ENCODE data around the gene SPTB.

The SPTB gene

DNA sequence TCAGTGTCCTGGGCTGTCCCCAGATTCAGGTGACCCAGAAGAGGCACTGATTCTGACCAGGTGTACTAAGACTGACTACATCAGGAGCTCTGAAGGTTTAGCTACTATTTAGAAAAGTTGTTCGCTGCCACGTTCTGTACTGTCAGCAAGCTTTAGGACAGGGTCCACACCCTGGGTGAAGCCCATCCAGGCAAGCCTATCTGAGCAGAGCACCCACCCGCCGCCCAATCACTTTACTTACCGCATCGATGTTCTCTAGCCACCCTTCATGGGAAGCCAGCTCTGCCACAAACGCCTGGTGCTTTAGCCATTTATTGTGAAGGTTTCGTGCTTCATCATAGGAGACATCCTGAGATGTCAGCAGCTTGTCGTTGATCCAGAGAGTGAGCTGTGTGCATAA, 95.7 kb downstream of the SPTB start:
- no peak for DNase-seq

DNA sequence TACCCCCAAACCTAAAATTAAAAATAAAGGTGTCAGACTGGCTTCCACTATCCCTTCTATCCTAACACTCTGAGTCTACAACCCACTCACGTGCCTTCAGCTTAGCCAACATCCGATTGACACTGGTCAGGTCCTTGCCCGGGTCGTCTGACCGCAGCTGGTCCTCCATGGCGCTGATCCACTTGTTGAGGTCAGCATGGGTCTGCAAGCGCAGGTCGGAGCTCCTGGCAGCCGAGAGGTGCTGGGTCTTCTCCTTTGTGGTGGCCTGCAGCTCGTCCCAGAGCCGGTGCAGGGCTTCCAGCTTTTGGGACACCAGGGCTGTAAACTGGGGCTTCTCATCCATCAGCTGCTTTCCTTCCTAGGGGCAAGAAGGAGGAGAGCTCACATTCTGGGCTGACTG, 97.5 kb downstream of the SPTB start:
- DNase-seq = no peak

DNA sequence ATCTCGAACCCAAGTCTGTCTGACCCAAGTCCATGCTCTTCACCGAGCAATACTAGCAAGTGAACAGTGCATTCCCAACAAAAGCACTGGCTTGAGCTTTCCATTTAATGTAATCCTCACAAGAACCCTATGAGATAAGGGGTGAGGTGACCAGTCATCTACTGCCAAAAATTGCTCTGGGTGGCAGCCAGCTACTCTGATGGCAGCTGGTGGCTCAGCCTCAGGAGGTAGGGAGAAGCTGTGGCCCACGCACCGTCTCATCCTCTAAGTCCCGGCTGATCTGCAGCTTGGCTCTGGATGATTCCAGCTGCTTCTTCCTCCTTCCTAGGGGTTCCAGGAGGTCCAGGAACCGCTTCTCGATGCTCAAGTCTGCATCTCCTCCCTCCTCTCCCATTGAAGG, 100.2 kb downstream of the SPTB start:
- no peak for DNase-seq

DNA sequence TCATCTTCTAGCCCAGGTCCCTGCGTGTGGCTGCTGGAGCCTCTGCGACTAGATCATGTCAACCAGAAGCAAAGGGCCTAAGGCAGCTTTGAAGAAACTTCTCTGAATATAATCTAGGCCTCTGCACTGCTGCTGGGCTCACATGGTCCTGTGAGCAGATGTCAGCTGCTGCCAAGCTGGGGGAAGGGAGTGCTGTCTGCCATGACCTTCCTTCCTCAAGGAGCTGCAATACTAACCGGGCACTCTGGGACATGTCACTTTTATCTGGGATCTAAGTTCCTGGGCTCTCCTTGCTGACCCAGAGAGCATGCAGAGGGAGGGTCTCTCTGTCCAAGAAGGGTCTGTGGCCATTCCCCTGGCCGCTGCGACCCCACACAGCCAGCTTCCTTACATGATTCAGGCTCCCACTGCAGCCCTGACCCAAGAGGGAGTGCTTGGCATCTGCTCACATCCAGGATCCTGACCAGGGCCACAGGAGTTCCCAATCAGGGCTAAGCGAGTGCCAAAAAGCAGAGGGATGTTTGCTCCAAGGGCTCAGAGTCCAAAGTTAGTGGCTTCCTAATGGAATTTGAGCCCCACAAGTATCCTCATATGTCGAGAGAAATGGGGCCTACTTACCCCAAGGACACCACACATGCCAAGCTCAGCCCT, 101.5 kb downstream of the SPTB start:
- no peak for DNase-seq

DNA sequence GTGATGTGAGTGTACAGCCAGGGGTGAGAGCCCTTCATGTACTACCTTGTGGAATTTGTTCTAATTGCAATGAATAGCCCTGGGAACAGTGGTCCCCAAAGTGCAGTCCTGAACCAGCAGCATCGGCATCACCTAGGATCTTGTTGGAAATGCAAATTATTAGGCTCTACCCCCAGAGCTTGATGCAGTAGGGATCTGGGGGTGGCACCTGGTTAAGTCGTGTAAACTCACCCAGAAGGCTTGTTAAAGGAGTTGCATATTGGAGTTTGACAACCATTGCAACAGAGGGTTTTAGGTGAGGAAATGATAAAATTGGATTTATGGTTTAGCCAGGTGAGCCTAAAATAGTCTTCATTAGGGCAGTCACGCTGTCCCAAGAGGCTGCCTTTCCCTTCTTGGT, 102.2 kb downstream of the SPTB start:
- no peak for DNase-seq

DNA sequence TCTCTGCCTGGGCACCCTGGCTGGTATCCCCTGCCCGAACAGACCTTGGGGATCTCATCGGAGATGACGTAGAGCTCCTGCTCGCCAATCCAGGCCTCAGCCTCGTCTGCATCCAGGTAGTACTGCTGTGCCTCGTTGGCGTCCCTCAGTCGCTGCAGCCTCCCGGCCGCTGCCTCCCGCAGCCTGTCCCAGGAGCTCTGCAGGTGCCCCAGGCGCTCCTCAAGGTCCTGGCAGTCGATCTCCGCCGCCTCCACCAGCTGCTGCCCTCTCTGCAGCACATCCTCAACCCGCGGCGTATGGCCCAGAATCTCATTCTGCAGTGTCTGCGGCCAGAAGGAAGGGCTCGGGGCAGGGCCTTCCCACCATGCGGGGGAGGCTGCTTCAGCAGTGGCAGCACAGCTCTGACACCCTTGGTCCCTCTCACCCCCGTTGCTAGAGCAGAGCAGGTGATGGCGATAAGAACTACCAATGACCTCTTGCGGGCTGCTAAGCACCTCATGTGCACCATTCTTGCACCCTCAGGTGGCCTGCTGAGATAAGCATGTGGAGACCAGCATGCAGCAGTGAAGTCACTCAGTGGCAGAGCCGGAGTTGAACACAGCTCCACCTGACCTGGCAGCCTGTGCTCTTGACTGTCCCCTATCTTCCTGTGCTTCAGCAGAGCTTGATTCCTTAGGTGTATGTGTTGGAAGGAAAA, 104.5 kb downstream of the SPTB start:
- DNase-seq = no peak

DNA sequence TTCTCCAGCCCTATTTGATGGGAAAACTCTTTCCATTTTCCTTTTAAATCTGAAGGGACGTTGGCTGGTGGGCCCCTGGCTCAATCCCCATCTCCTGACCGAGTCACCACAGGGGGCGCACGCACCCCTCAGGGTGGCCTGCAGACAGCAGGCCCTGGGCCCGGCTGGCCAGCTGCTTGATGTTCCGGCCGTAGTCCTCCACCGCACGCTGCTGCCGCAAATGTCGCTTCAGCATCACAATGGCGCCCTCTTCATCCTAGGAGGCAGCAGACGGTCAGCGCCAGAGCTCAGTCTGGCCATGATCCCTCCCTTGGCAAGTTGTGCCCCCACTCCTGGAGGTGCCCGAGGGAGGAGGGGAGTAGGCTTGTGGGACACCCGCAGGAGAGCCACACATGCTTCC, 105.4 kb downstream of the SPTB start:
- DNase-seq = no peak

DNA sequence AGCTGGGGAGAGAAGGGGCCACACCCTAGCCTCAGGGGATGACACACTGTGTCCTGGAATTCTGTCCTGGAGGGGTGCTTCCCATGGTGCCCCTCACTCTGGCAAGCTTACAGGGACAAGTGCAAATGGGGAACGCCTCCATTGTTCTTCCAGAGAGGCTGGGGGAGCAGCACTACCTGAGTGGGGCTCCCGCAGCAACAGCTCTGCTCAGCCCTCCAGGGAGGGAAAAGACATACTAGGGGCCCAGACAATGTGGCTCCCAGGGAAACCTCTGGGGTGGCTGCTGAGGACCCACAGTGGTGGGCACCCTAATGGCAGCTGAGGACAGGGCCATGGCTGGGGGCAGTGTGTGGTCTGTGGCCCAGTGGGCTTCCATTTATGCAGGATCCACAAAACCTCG, 106.1 kb downstream of the SPTB start:
- DNase-seq = no peak

DNA sequence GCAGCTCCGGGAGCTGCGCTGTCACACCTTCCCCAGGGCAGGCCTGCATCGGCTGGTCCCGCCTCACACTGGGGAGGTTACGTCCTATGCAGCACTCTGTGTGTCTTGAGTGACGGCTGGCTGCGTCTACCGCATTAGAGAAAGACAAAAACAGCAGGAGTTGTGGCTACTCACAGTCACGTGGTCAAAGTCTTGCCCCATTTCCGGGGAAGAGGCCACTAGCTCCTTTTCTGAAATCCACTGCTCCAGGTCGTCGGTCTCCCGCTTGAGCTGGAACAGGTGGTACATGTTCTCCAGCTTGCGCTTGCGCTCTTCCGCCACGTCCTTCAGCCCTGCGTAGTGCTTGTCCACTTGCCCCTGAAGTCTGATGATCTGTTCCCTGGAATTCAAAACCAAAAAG, 106.7 kb downstream of the SPTB start:
- DNase-seq = no peak

DNA sequence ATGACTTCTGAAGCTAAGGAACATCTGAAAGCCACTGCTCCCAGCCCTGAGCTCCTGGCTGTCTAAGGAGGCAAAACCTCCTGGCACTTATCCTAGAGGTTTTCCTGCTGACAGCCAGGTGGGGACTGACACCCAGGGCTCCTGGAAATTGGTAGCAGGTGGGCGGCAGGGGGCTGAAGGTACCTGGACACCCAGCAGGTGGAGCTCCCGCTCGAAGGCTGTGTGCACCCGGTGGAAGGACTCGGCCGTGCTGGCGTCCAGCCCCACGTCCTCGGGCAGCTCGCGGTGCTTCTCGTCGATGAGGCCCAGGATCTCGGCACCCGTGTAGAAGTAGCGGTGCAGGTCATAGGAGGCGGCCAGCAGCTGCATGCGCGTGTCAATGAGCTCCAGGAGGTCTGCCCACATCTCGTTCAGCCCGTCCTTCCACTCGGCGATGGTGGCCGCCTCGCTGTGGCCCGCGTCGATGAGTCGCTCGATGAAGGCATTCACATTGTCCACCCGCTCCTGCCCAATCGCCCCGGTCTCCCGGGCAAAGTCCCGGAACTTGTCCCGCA, 107.2 kb downstream of the SPTB start:
- no peak for DNase-seq

DNA sequence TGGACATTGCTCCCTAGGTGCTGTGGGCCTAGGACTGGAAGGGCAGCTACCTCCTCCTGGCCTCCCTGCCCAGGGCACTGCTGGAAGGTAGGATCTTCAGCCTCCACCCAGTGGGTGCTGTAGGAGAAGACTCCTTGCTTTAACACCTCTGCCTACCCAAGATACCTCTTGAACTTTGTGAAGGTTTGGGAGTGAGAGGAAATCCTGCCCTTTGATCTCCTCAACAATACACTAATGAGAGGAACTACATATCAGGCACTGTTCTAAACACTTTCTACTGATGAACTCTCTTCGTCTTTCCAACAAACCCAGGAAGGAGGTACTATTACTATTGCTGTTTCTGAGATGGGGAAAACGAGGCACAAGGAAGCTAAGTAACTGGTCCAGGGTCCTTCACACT, 108.5 kb downstream of the SPTB start:
- DNase-seq = no peak

DNA sequence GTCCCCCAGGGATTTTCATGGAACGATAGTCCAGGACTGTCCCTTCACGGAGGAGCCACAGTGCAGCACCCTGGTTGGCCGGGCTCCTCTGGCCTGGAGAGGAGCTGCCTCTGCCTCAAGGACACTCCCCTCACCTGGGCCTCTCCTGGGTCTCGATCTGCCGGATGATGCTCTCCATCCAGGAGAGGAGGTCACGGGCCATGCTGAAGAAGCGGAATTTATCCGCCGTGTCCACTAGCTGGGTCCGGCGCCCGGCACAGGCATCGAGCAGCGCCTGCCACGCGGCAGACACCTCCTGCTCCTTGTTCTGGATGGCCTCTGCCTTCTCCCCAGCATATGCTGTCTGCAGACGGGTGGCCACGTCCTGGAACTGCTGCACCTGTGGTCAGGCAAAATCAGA, 109.0 kb downstream of the SPTB start:
- DNase-seq = no peak

DNA sequence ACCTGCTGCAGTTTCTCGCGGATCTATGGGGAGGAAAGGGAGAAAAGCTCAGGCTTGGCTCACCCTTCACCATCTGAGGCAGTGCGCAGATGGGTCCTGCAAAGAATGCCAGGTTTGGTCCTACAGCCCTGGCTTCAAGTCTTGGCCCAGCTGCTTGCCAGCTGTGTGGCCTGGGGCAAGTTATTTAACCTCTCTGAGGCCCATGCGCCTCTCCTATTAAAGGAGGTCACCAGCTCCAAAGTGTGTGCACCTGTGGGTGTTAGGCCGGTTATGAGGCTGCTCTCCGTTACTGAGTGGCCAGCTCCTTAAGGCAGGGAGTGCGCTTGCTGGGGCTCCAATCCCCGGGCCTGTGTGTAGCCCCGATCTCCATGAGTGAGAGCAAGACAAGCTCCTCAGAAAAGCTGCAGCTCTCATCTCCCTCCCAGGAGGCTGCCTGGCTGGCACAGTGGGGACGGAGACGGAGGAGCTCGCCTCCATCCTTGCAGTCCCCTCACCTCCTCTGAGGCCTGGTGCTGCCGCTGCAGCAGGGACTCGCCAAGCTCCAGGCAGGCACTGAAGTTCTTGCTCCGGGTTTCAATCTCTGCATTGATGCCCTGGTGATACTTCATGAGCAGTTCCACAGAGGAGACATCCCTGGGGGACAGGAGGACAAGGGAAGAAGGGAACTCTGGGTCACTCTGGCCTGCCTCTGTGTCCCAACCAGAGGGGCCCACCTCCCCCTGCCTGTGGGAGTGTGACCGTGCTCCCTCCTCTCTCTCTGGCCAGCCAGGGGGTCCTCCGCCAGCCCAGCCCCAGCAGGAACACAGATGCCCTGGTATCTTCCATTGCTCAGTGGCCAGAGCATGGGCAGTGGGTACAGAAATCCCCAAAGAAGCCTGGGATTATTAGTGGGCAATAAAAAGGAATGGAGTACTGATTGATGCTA, 110.3 kb downstream of the SPTB start:
- DNase-seq = no peak

DNA sequence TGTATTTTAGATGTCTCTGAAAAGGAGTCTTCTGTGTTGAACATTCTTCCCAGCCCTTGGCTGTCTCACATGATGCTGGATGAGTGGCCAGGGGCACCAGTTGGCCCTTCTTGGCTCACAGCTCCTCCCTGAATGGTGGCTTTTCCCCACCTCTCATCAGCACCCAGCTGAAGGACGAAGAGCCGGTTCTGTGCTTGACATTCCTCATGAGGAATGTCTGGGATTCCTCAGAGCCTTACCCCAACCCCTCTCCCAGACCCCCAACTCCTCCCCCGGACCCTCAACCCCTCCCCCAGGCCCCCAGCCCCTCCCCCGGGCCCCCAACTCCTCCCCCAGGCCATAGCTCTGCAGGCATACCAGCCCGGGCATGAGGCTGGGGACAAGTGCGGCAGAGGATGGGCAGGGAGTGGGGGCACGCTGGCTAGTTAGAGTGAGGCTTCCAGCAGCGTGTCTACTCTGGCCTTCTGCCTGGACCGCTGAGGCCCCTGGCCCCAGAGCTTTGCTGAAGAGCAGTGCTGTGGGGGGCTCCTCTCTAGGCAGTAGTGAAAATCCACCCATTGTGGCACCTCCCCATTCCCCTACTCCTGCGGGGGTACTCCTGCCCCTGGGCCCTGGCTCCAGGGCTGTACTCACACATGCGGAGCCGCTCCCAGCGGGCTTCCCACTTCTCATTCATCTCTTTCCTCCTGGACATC, 111.2 kb downstream of the SPTB start:
- no peak for DNase-seq

DNA sequence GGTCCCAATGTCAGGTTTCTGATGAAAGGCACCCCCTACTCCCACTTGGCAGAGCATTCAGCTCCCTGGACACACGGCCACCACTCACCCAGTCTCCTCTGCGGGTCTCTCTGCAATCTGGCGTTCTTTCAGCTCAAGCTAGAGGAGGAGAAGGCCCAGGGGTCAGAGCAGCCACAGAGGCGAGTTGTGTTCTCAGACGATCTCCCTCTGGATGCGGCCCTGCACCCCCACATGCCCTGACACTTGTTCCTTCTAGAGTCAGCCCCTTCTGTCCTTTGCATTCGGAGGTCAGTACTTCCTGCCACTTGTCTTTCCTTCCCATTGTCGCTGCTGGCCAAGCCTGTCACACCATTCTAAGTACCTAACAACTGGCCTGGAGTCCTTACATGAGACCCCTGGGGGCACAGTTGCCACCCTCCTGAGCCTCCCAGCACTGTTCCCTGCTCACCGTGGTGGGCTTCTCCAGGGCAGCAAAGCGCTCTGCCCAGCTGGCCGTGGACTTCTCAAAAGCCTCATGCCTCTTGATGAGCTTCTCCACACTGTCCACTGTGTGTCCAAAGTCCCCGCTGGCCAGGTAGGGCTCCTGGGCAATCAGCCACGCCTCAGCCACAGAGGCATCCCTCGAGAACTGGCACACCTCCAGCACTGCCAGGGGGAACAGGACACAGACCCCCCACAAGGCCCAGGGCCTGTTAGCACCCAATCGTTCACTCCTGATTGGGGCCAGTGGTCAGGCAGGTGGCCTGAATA, 112.3 kb downstream of the SPTB start:
- DNase-seq = no peak

DNA sequence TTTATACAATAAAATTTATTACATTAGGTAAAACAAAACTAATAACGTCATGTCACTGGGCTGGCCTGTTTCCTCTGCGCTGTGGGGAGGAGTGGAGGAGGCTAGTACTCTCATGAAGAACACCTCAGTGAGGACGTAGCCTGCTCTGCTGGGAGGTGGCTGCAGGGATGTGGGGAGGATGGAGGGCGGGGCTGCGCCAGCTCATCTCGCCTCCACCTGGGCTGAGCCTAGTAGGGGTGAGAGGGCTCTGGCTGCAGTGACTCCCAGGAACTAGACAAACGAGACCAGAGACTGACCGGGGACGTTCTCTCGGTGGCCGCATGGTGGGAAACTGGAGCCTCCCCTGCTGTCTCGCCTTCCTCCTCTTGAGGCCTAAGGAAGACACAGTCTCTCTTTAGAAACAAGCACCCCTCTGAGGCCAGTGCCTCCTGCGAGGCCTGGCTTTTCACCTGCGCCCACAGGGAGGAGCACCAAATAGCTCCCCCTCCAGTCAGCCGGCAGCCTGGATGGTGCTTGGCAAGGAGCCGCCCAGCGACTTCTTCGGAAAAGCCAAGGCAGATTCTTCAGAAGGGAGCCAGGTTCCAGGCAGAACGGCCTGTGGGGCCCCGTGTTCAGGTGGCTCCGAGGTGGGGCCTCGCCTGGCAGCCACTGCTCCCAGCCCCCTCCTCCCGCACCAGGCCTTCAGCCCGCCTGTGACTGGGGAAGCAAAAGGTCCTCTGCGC, 113.1 kb downstream of the SPTB start:
- DNase-seq = no peak

DNA sequence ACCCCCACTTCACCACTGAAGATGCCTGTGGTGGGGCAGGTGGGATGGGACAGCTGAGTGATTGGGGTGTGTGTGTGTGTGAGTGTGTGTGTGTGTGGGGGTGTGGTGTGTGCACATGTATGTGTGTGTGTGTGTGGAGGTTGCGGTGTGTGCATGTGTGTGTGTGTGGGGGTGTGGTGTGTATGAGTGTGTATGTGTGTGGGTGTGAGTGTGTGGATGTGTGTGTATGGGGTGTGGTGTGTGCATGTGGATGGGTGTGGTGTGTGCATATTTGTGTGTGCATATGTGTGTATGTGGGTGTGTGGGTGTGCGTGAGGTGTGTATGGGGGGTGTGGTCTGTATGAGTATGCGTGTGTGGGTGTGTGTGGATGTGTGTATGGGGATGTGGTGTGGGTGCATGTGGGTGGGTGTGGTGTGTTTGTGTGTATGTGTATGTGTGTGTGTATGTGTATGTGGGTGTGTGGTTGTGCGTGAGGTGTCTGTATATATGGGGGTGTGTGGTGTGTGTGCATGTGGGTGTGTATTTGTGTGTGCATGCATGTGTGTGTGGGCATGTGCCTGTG, 113.9 kb downstream of the SPTB start:
- DNase-seq = no peak

DNA sequence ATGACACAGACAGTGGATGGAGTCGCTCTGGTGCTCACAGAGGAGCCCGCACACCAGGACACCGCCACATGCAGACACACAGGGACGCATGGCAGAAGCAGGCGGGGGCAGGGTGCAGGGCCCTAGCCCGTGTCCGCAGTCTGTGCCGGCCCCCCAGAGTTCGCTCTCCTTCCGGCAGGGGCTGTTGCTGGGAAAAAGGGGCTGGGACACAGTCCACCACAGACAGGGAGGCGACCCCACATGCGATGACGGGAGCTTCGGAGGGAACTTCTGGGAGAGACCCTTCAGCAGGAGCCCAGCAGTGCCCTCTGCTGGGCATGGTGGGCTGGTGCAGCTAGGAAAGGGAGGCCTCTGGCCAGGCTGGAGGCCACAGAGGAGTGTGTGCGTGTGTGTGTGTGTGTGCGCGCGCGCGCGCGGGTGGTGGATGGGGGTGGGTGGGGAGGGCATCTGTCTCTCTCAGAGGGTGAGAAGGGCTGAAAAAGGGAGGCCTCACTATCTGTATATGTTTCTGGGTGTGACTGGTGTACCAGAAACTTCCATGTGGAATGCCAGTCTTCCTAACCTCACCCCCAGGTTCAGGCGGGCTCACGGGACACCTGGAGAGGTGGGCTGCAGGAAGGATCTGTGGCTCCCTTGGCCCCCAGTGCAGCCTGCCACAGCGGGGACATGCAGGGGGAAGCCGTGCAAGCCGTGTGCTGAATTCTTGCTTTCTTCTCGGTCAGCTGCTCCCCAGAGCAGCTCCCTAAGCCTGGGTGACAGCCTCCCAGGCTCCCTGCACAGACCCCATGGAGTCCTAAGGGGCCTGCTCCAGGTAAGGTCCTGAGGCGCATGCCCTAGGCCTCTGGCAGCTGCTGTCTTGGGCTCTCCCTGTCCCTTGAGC, 114.8 kb downstream of the SPTB start:
- DNase-seq = peak; percentile 94

DNA sequence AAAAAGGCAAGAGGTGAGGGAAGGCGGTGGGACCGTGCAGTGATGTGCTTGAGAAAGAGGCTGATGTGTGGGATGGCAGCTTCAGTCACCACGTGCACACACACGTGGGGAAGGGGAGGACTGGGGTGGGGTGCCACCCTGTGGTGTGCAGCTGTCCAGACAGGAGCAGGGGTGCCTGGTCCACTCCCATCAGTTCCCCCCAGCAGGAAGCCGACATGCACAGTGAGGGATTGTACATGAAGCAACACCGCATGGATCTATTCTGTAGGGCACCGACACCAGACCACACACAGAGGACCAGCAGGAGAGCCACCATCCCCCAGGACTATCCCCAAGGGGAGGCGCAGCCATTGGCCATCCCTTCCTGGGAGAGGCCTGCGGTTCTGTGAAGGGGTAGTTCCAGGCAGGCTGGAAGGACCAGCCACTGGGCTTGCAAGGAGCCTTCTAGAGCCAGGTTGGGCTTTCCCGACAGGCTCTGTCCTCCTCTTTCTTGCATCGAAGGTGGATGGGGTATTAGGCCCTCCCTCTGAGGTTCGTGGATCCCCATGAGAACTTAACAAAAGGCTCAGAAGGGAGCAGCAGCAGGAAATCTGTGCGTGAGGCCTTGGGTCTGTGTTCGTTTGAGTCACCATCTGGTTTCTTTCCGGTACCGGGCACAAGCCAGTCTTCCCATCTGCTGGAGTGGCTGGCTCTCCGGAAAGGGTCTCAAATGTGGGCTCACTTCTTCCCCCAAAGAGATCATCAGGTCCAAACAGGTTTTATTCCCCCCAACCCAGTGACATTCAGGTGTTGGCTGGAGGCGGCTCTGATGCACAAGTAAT, 115.7 kb downstream of the SPTB start:
- DNase-seq = peak; percentile 70
